Hematopoietic multipotent progenitor cell treated with erythropoietin and hydrocortisone succinate and interleukin-3 and kit ligand, for 15 days (in vitro differentiated cells): ENCODE results near the gene EYA2.

ENCODE experiments used
- DNase-seq: peaks from one replicate; pipeline ENCODE4 v3.0.0-alpha.2; 2015; ENCODE audit warnings: low spot score

Gene EYA2

GRCh38 chr20:47227119-47227518 lies 332.5 kb downstream of the EYA2 start:
- no peak for DNase-seq

GRCh38 chr20:47227576-47227975 lies 332.9 kb downstream of the EYA2 start:
- DNase-seq: no peak

GRCh38 chr20:47228654-47229053 lies 334.0 kb downstream of the EYA2 start:
- DNase-seq: no peak

- DNase-seq: no peak
Observed at GRCh38 chr20:47230811-47231256, 336.2 kb downstream of the EYA2 start.

- DNase-seq: no peak
Observed at GRCh38 chr20:47231382-47232039, 336.9 kb downstream of the EYA2 start.

- no peak for DNase-seq
Observed at GRCh38 chr20:47232518-47232917, 337.9 kb downstream of the EYA2 start.

GRCh38 chr20:47233333-47234188 lies 338.9 kb downstream of the EYA2 start:
- DNase-seq: no peak

- no peak for DNase-seq
Observed at GRCh38 chr20:47235111-47235510, 340.5 kb downstream of the EYA2 start.

- DNase-seq: no peak
Observed at GRCh38 chr20:47235853-47236638, 341.4 kb downstream of the EYA2 start.

- no peak for DNase-seq
Observed at GRCh38 chr20:47236639-47236900, 341.9 kb downstream of the EYA2 start.

- no peak for DNase-seq
Observed at GRCh38 chr20:47237715-47238114, 343.1 kb downstream of the EYA2 start.
